Suppressor macrophage treated with lipopolysaccharide for 1 hour (primary cell): ENCODE data around the gene SEMA3B.
"Not testable (repeated sequence)": the region's sequence is repeated elsewhere in the genome, so short reads cannot be mapped to it uniquely, and the experiment has no call there.

Experiments used
- DNase-seq, 3 donors: peaks; one replicate each; pipeline ENCODE4 v3.0.0-alpha.2; 2020 to 2022

SEMA3B gene

GRCh38 chr3:50274371-50275104 is 5.6 kb downstream of the SEMA3B start:
- peak; percentile 68 to 91 (median 86) for DNase-seq

GRCh38 chr3:50275141-50275995 is 6.4 kb downstream of the SEMA3B start:
- no peak for DNase-seq

- peak in 2 of 3 donors; percentile 23 to 47 for DNase-seq
Observed at GRCh38 chr3:50275996-50276761, 7.2 kb downstream of the SEMA3B start.

GRCh38 chr3:50276762-50277101 is 7.8 kb downstream of the SEMA3B start:
- no peak for DNase-seq

- no peak for DNase-seq
Observed at GRCh38 chr3:50278123-50278879, 9.4 kb downstream of the SEMA3B start.

- DNase-seq = no peak
Observed at GRCh38 chr3:50278880-50279224, 9.9 kb downstream of the SEMA3B start, which contains the start of gene LSMEM2. Gene LSMEM2, plus strand, starts transcription at chr3:50279087. Its CDS starts 27 bp downstream, at chr3:50279114.

- DNase-seq = no peak
Observed at GRCh38 chr3:50279255-50280016, 10.5 kb downstream of the SEMA3B start.

GRCh38 chr3:50284121-50284520 is 15.2 kb downstream of the SEMA3B start:
- not testable (repeated sequence) for DNase-seq

GRCh38 chr3:50286322-50287227 is 17.6 kb downstream of the SEMA3B start:
- no peak for DNase-seq

GRCh38 chr3:50287262-50287661 is 18.3 kb downstream of the SEMA3B start:
- DNase-seq = no peak

GRCh38 chr3:50288387-50289007 is 19.6 kb downstream of the SEMA3B start:
- no peak for DNase-seq

- DNase-seq = no peak
Observed at GRCh38 chr3:50289130-50289529, 20.2 kb downstream of the SEMA3B start.

GRCh38 chr3:50290161-50290641 is 21.3 kb downstream of the SEMA3B start:
- no peak for DNase-seq

- DNase-seq = peak; percentile 98 to 99 (median 99)
Observed at GRCh38 chr3:50292159-50293078, 23.5 kb downstream of the SEMA3B start, which contains the start of gene IFRD2. Gene IFRD2, minus strand, starts transcription at chr3:50292429. Its CDS starts 155 bp downstream, at chr3:50292274.

GRCh38 chr3:50293079-50293801 is 24.3 kb downstream of the SEMA3B start:
- no peak for DNase-seq

GRCh38 chr3:50294089-50294488 is 25.1 kb downstream of the SEMA3B start:
- DNase-seq = no peak

GRCh38 chr3:50294492-50295403 is 25.8 kb downstream of the SEMA3B start:
- no peak for DNase-seq
